Prostate gland (tissue), 2 donors: Measurements from ENCODE around the gene CS. TPM values are rescaled to one million over a fixed set of nuclear protein-coding genes. Genes with fewer than 3 reads are reported as not detected.

Experiments
- DNase-seq: peaks from one replicate; pipeline ENCODE4 v3.0.0-alpha.2; 2019; ENCODE audit warnings: low spot score
- H3K27ac ChIP-seq, 2 donors: fragments of 200-600 bp; sonication (generic); 2 replicates each; pipeline ENCODE4 v1.5.1; 2017 to 2019
- H3K27me3 ChIP-seq: fragments of 200-600 bp; sonication (generic); replicated peaks from 2 replicates; pipeline ENCODE4 v1.5.1; 2019; ENCODE audit not compliant: insufficient read depth
- H3K36me3 ChIP-seq, 2 donors: fragments of 200-600 bp; sonication (generic); 1 replicate in 1 of 2; 2 replicates in 1 of 2; pipeline versions ENCODE4 v1.5.1 to v1.8.1; 2017 to 2019
- H3K4me1 ChIP-seq: fragments of 200-600 bp; sonication (generic); replicated peaks from 2 replicates; pipeline ENCODE4 v1.5.1; 2019
- H3K4me3 ChIP-seq, 2 donors: fragments of 200-600 bp; sonication (generic); 2 replicates each; pipeline ENCODE4 v1.5.1; 2017 to 2019
- H3K9me3 ChIP-seq: fragments of 200-600 bp; sonication (generic); 2 replicates; pipeline ENCODE4 v1.5.1; 2017
- POLR2A ChIP-seq: fragments of 450-650 bp; IDR thresholded peaks from one replicate; pipeline ENCODE4 v1.6.1; 2016; ENCODE audit warnings: antibody characterized with exemption, mild to moderate bottlenecking
- POLR2AphosphoS5 ChIP-seq: sonication (generic); formaldehyde crosslinking; IDR thresholded peaks from one replicate; pipeline ENCODE4 v1.6.1; 2017; ENCODE audit warnings: antibody characterized with exemption
- WGBS: methylation state at CpG from one replicate; pipeline ENCODE4 v1.1.5; 2018; 5-methylcytosine and 5-hydroxymethylcytosine counted together
- intact Hi-C: fragments of 100-400 bp; cut with DNase I; formaldehyde crosslinking; loops from one replicate; pipeline ENCODE4 v1.14.2; 2022
- total RNA-seq, 2 donors: library from RNA; depleted of rRNA; stranded (reverse); fragments of >200 nt; gene quantifications; one replicate each; pipeline ENCODE4 v1.1.0, GENCODE V29; 2016
- TF ChIP-seq, protein P1 (sequence below), 4 experiments: fragments of 200-600 bp in 2 of 4; fragments of 450-650 bp in 2 of 4; sonication (generic) in 2 of 4; IDR thresholded peaks; 1 replicate in 3 of 4; 2 replicates in 1 of 4; pipeline ENCODE4 v1.5.1; 2016 to 2019; ENCODE audit warnings: antibody characterized with exemption in 4 of 4, mild to moderate bottlenecking in 2 of 4, moderate library complexity in 2 of 4

Gene CS
- total RNA-seq, 2 donors from 2014 or later: 106 to 110 TPM

DNA sequence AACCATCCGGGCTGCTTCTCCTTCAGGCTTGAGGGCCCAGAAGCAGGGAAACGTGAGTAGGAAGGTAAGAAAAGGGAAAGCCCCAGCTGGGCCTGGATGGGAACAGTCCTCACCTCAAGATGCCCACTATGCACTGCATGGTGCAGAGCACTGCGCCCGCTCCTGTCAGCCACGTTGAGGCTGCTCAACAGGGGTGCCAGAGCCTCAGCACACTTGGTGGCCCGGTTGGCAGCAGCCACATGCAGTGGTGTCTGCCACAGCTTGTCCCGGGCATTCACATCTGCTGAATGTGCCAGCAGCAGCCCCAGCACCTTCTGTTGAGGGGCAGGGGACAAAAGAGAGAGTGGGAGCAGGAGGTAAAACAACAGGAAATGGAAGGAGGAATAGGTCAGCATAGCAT, 44.5 kb downstream of the CS start:
- Histone ChIP-seq H3K27me3 (no peaks in the 10 kb centered on the region), H3K9me3 (no peaks in the 10 kb centered on the region), H3K4me1 (peaks cover 6% of the 10 kb centered on the region), H3K27ac (no peak overlapping the region), H3K4me3 (no peak overlapping the region), H3K36me3 (peaks cover 6 to 27% of the 10 kb centered on the region in 2 donors)
- 76% methylated on average over 7 of the region's 7 CpGs for WGBS
- intact Hi-C loops: no loop called here
- no peak for TF ChIP-seq POLR2A
- TF ChIP-seq POLR2AphosphoS5: no peak
- TF ChIP-seq, protein P1, sequence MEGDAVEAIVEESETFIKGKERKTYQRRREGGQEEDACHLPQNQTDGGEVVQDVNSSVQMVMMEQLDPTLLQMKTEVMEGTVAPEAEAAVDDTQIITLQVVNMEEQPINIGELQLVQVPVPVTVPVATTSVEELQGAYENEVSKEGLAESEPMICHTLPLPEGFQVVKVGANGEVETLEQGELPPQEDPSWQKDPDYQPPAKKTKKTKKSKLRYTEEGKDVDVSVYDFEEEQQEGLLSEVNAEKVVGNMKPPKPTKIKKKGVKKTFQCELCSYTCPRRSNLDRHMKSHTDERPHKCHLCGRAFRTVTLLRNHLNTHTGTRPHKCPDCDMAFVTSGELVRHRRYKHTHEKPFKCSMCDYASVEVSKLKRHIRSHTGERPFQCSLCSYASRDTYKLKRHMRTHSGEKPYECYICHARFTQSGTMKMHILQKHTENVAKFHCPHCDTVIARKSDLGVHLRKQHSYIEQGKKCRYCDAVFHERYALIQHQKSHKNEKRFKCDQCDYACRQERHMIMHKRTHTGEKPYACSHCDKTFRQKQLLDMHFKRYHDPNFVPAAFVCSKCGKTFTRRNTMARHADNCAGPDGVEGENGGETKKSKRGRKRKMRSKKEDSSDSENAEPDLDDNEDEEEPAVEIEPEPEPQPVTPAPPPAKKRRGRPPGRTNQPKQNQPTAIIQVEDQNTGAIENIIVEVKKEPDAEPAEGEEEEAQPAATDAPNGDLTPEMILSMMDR (IDR thresholded peaks at IDR 0.05): no peak
- no peak for DNase-seq

DNA sequence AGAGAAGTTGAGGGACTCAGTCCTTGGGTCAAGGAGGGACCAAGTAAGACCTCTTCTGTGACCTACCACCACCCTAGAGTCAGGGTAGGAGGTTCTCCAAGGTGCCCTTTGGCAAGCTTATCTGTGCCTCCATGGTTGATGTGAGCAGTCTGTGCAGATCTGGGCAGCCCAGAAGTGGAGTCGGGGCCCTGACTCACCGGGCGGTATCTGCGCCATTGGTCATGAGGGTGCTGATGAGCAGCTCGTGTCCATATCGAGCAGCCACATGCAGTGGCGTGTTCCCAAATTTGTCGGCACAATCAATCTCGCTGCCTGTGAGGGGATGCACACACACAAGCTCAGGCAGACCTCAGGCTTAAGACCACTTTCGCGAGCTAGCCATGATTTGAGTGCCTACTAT, 47.0 kb downstream of the CS start:
- Histone ChIP-seq H3K4me1 (peaks cover 6% of the 10 kb centered on the region), H3K36me3 (peaks cover 6 to 35% of the 10 kb centered on the region in 2 donors), H3K9me3 (no peaks in the 10 kb centered on the region), H3K27me3 (no peaks in the 10 kb centered on the region), H3K4me3 (no peak overlapping the region), H3K27ac (no peak overlapping the region)
- TF ChIP-seq POLR2AphosphoS5 (no peak), POLR2A (no peak)
- TF ChIP-seq, protein P1 (IDR thresholded peaks at IDR 0.05): no peak
- 91% methylated on average over 11 of the region's 11 CpGs for WGBS
- intact Hi-C loops: no loop called here
- DNase-seq: no peak

DNA sequence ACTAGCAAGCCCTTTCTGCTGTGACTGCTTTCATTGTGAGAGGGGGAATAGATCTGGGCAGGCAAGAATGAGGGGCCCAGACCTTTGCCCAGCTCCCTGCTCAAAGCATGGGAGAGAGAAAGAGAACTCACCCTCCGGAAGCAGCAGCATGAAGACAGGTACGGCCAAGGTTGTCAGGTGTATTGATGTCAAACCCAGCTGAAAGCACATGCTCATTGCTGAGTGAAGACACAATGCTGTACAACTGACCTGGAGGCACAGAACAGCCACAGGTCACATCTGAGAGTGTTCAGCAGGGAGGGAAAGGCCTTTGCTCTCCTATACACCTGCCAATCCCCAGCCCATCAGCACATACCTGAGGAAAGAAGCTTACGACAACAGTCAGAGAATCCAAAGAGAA, 47.5 kb downstream of the CS start:
- WGBS: 87% methylated on average over 3 of the region's 3 CpGs
- intact Hi-C loops: no loop called here
- Histone ChIP-seq H3K4me3 (no peak overlapping the region), H3K27ac (no peak overlapping the region), H3K9me3 (no peaks in the 10 kb centered on the region), H3K4me1 (peaks cover 6% of the 10 kb centered on the region), H3K27me3 (no peaks in the 10 kb centered on the region), H3K36me3 (peaks cover 6 to 40% of the 10 kb centered on the region in 2 donors)
- TF ChIP-seq, protein P1 (IDR thresholded peaks at IDR 0.05): no peak
- TF ChIP-seq POLR2A: no peak
- no peak for TF ChIP-seq POLR2AphosphoS5
- no peak for DNase-seq

DNA sequence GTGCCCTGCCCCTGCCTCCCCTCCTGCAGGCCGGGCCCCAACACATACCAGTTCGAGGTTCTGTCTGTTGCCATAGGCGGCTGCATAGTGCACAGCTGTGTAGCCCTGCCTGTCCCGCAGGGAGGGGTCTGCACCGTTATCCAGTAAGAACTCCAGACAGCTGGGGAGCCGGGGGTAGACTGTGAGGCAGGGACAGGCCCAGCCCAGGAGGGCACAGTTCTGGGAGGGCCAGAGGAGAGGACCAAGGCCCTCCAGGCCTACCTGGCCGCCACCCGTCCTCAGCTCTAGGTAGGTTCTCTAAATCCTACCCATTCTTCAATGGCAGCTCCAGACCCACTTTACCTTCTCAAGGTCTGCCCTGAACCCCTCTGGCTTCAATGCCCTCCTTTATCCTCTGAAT, 51.4 kb downstream of the CS start:
- H3K27ac ChIP-seq: no peak overlapping the region
- no peaks in the 10 kb centered on the region for H3K27me3 ChIP-seq
- H3K4me1 ChIP-seq: no peaks in the 10 kb centered on the region
- no peak overlapping the region for H3K4me3 ChIP-seq
- peaks cover 26 to 53% of the 10 kb centered on the region in 2 donors for H3K36me3 ChIP-seq
- DNase-seq: no peak
- intact Hi-C loops: no loop called here
- 93% methylated on average over 8 of the region's 8 CpGs for WGBS
- H3K9me3 ChIP-seq: no peaks in the 10 kb centered on the region
- TF ChIP-seq POLR2A (no peak), POLR2AphosphoS5 (no peak)
- TF ChIP-seq, protein P1 (IDR thresholded peaks at IDR 0.05): no peak

DNA sequence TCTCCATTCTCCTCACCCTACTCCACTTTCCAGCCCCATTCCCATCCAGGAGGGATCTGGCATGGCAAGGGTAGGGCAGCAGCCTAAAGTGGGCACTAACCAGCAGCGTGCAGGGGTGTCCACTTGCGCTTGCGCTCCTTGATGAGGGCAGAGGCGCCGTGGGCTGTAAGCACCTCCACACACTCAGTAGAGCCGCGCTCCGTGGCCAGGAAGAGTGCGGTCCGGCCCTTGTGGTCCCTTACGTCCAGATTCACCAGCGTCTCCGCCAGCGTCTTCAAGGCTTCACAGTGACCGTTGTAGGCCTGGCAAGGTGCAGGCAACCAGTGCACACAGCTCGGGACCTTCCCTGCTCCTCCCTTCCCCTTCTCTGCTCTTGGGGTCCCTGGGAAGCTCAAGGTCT, 52.2 kb downstream of the CS start:
- WGBS: 93% methylated on average over 16 of the region's 16 CpGs
- no peak overlapping the region for H3K27ac ChIP-seq
- H3K4me1 ChIP-seq: no peaks in the 10 kb centered on the region
- H3K36me3 ChIP-seq: peaks cover 30 to 52% of the 10 kb centered on the region in 2 donors
- DNase-seq: no peak
- no peak overlapping the region for H3K4me3 ChIP-seq
- intact Hi-C loops: no loop called here
- H3K27me3 ChIP-seq: no peaks in the 10 kb centered on the region
- TF ChIP-seq POLR2AphosphoS5 (no peak), POLR2A (no peak)
- TF ChIP-seq, protein P1 (IDR thresholded peaks at IDR 0.05): no peak
- no peaks in the 10 kb centered on the region for H3K9me3 ChIP-seq
